ENCODE data around the gene AGBL4. TPM values are rescaled to one million over a fixed set of nuclear protein-coding genes. Genes with fewer than 3 reads are reported as not detected.
A peak's percentile ranks its signal among the peaks of the same experiment; 100 is the strongest.

Gene AGBL4
- total and polyA plus RNA-seq, 9 of the 15 experiments (the other 6 are each of a cell fraction or from before 2014, with no cell fraction given): 0.11 TPM; not detected in 7

- TF ChIP-seq HMGN3 (IDR thresholded peaks at IDR 0.05; ENCODE audit: borderline replicate concordance, extremely low read depth, insufficient read length, low read depth, low read length) (no peak), MIER1 (IDR thresholded peaks at IDR 0.05; ENCODE audit: low read depth) (peak; percentile 98), RB1 (IDR thresholded peaks at IDR 0.05; ENCODE audit: low read depth) (peak; percentile 65; the same call in 1 of the 2 replicates), HDAC6 (IDR thresholded peaks at IDR 0.05; ENCODE audit: low read depth, low read length) (no peak), SNIP1 (IDR thresholded peaks at IDR 0.05; ENCODE audit: low read depth) (no peak), NFIC (IDR thresholded peaks at IDR 0.05) (no peak), THAP12 (CRISPR knock-in tag; IDR thresholded peaks at IDR 0.05) (no peak), ZNF140 (CRISPR knock-in tag; IDR thresholded peaks at IDR 0.05) (no peak), TRIM24 (IDR thresholded peaks at IDR 0.05) (no peak), HDAC8 (tag; IDR thresholded peaks at IDR 0.05) (no peak), MEIS2 (IDR thresholded peaks at IDR 0.05; ENCODE audit: partially characterized antibody) (no peak), RBM17 (IDR thresholded peaks at IDR 0.05; ENCODE audit: borderline replicate concordance, low read depth, low read length) (no peak), HDAC2 (IDR thresholded peaks at IDR 0.05) (peak; percentile 87), XRCC3 (IDR thresholded peaks at IDR 0.05) (no peak), CCNT2 (IDR thresholded peaks at IDR 0.05; ENCODE audit: borderline replicate concordance, extremely low read depth, insufficient read length, low read depth, low read length) (no peak), KAT7 (CRISPR knock-in tag; IDR thresholded peaks at IDR 0.05; ENCODE audit: borderline replicate concordance) (no peak), ZNF655 (CRISPR knock-in tag; IDR thresholded peaks at IDR 0.05) (no peak), DMBX1 (CRISPR knock-in tag; IDR thresholded peaks at IDR 0.05; ENCODE audit: borderline replicate concordance) (peak; percentile 79; the same call in 1 of the 2 replicates), ZNF316 (IDR thresholded peaks at IDR 0.05) (no peak), TEAD2 (tag; IDR thresholded peaks at IDR 0.05) (no peak), PHF21A (IDR thresholded peaks at IDR 0.05; ENCODE audit: borderline replicate concordance, low read depth) (no peak)
- TF ChIP-seq, protein P1, sequence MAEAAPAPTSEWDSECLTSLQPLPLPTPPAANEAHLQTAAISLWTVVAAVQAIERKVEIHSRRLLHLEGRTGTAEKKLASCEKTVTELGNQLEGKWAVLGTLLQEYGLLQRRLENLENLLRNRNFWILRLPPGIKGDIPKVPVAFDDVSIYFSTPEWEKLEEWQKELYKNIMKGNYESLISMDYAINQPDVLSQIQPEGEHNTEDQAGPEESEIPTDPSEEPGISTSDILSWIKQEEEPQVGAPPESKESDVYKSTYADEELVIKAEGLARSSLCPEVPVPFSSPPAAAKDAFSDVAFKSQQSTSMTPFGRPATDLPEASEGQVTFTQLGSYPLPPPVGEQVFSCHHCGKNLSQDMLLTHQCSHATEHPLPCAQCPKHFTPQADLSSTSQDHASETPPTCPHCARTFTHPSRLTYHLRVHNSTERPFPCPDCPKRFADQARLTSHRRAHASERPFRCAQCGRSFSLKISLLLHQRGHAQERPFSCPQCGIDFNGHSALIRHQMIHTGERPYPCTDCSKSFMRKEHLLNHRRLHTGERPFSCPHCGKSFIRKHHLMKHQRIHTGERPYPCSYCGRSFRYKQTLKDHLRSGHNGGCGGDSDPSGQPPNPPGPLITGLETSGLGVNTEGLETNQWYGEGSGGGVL (CRISPR knock-in tag; IDR thresholded peaks at IDR 0.05): no peak
These were observed 1492.9 kb downstream of the AGBL4 start (continued) for GRCh38 chr1:48530727-48531351.
